KG1 (cell line): ENCODE data around the gene LMOD3.

Source experiments
- DNase-seq: peaks from one replicate; lab custom pipeline; 2025; lab: John Stamatoyannopoulos, UW

Gene LMOD3

DNA sequence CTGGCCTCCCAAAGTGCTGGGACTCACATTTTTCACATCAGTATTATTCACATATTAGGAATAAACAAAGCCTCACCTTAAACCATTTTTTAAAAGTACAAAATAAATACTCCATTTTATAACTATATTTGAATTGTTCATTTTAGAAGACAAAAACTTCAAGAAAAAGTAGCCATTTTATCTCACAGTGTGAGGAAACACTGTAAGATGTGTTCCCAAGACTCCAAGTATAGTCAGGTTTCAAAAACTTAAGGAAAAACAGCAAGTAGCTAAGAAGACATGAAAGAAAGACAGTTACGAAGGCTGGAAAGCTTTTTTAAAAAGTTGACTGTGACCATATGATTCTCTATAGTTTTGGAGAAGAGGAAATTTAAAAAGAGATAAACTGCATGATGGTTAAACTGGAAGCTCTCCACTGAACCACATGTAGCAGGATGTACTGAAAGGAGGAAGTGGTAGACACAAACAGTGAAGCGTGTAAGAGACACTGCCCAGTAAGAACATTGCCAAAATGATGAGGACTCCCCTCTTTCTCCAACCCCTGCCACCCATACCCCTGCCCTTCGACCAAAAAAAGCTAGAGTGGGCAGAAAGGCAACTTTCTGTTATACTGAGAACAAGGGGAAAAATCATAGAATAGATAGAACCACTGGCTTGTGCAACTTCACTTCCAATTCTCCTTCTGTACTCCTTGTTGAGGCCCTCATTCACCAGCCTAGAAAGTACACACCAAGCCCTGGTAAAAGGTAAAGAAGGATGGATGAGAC is 64.0 kb downstream of the LMOD3 start:
- DNase-seq, result no peak
